Forelimb muscle (tissue), 1 donor: Measurements from ENCODE around the gene MANBA. TPM values are rescaled to one million over a fixed set of nuclear protein-coding genes. Genes with fewer than 3 reads are reported as not detected.

Experiments
- DNase-seq: peaks from one replicate; pipeline ENCODE4 v3.0.0-alpha.2; 2013; ENCODE audit warnings: low read depth
- polyA plus RNA-seq: library from polyadenylated mRNA; unstranded; fragments of 120-200 nt; gene quantifications from one replicate; pipeline ENCODE4 v1.2.1, GENCODE V29; 2013; ENCODE audit not compliant: insufficient read length

MANBA gene
- polyA plus RNA-seq, 1 donor: 9.4 TPM

GRCh38 chr4:102594000-102594399 lies 166.8 kb downstream of the MANBA start:
- DNase-seq: no peak

GRCh38 chr4:102593147-102593546 lies 167.6 kb downstream of the MANBA start:
- no peak for DNase-seq

GRCh38 chr4:102592256-102592655 lies 168.5 kb downstream of the MANBA start:
- DNase-seq: no peak

GRCh38 chr4:102589743-102590142 lies 171.0 kb downstream of the MANBA start:
- no peak for DNase-seq

GRCh38 chr4:102586644-102587021 lies 174.1 kb downstream of the MANBA start:
- DNase-seq: no peak

GRCh38 chr4:102586002-102586643 lies 174.6 kb downstream of the MANBA start:
- DNase-seq: no peak

- no peak for DNase-seq
These were observed 175.4 kb downstream of the MANBA start for GRCh38 chr4:102585329-102585728.

GRCh38 chr4:102584091-102584490 lies 176.7 kb downstream of the MANBA start:
- no peak for DNase-seq

Other genes starting within 250 kb of the MANBA start
- gene UBE2D3, start 66.6 kb upstream of the MANBA start, polyA plus RNA-seq: 267 TPM
- gene CISD2, start 108.0 kb upstream of the MANBA start, polyA plus RNA-seq: 22.3 TPM